ENCODE measurements around the gene ZNF77.

DNA sequence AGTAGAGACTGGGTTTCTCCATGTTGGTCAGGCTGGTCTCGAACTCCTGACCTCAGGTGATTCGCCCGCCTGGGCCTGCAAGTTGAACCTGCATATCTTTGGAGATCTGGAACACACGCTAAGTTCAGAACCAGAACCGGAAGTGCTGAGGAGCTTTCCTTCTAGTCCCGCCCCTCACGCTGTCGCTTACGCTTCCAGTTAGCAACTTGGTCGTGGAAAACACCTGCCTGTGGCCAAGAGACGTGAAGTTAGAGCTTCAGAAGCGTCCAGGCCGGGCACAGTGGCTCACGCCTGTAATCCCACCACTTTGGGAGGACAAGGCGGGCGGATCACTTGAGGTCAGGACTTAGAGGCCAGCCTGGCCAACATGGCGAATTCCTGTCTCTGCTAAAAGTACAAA lies 59.0 kb downstream of the ZNF77 start:
- TF ChIP-seq RAD21 (IDR thresholded peaks at IDR 0.05) (no peak), FOXA1 (IDR thresholded peaks at IDR 0.05) (no peak), REST (IDR thresholded peaks at IDR 0.05) (no peak), MAX (IDR thresholded peaks at IDR 0.05) (no peak), YY1 (IDR thresholded peaks at IDR 0.05) (no peak), GABPA (IDR thresholded peaks at IDR 0.05 in 1 of 2, conservative IDR thresholded peaks at IDR 0.05 in 1 of 2) (no peak), HNF4G (IDR thresholded peaks at IDR 0.05) (no peak), ZBTB33 (IDR thresholded peaks at IDR 0.05) (no peak), JUND (IDR thresholded peaks at IDR 0.05) (no peak), SP1 (IDR thresholded peaks at IDR 0.05) (no peak), TAF1 (conservative IDR thresholded peaks at IDR 0.05) (no peak)
- TF ChIP-seq, protein P1, sequence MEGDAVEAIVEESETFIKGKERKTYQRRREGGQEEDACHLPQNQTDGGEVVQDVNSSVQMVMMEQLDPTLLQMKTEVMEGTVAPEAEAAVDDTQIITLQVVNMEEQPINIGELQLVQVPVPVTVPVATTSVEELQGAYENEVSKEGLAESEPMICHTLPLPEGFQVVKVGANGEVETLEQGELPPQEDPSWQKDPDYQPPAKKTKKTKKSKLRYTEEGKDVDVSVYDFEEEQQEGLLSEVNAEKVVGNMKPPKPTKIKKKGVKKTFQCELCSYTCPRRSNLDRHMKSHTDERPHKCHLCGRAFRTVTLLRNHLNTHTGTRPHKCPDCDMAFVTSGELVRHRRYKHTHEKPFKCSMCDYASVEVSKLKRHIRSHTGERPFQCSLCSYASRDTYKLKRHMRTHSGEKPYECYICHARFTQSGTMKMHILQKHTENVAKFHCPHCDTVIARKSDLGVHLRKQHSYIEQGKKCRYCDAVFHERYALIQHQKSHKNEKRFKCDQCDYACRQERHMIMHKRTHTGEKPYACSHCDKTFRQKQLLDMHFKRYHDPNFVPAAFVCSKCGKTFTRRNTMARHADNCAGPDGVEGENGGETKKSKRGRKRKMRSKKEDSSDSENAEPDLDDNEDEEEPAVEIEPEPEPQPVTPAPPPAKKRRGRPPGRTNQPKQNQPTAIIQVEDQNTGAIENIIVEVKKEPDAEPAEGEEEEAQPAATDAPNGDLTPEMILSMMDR (IDR thresholded peaks at IDR 0.05; ENCODE audit: low read depth, low read length, missing input control) = no peak
